DMS114 treated with DMSO at 0.1 percent for 48 hours (cell line): ENCODE data around the gene TRABD.
"Not testable (repeated sequence)": the region's sequence is repeated elsewhere in the genome, so short reads cannot be mapped to it uniquely, and the experiment has no call there.

Source experiments
- DNase-seq: peaks from one replicate; lab custom pipeline; 2025; ENCODE audit not compliant: unreplicated experiment; lab: John Stamatoyannopoulos, UW

TRABD gene

GRCh38 chr22:50151571-50152537 lies 33.9 kb upstream of the TRABD start:
- no peak for DNase-seq

DNA sequence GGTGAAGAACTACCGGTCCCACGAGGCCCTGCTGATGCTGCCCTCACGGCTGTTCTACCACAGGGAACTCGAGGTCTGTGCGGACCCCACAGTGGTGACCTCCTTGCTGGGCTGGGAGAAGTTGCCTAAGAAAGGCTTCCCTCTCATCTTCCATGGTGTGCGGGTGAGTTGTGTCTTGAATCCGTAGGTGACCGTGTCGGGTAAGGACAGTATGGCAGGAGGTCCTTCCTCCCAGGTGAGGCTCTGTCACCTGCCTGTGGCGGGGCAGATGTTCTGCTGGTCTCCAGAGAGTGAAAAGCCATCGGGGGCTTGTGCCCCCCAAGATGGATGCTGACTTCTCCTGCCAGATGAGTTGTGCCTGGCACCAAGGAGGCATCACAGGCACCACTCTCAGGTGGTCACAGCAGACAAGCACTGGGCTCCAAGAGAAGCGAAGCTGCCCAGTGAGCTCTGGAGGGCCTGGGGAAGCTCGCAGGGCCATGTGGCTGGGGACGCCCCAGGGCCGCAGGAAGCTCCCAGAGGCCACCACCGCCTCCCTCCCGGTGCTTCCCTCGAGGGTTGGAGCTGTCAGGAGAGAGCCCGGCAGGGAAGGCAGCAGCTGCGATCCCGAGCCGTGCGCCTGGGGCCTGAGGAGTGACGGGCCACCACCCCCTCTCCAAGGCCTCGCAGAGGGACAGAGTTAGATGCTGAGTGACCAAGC lies 32.5 kb upstream of the TRABD start:
- no peak for DNase-seq

DNA sequence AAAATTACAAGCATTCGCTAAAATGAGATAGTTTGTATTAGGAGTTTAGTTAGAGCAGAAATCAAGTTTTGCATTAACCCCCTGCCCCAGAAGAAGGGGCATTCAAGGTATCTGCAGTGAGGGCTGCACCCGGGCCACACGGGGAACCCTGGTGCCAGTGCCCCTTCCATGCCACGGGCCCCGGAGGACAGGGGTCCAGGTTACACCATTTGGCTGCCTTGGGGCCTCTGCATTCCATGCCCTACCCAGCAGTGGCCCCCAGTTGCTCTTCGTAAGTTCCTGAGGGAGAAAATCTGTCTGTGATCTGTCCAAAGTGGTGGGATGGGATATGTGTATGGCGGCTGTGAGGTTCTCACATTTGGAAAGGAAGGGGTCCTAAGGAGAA lies 32.0 kb upstream of the TRABD start:
- no peak for DNase-seq

- no peak for DNase-seq
Observed at GRCh38 chr22:50157709-50158375, 27.9 kb upstream of the TRABD start.

DNA sequence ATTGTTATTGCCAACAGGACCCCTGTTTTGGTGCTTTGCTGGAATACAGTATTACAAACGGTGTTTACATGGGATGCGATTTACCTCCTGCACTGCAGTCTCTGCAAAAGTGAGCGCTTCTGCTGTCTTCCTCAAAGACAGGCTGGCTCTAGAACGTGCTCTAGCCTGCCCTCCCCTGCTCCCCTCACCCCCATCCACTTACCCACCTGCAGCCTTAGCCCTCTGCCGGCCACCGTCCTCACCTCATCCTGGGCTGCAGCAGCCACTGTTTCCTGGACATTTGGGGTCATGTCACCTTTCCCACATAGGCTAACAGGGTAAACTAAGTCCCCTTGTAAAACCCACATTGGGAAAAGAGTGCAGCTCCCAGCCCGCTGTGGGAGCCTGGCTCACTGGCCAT lies 24.8 kb upstream of the TRABD start:
- no peak for DNase-seq

- no peak for DNase-seq
Observed at GRCh38 chr22:50161508-50162390, 24.0 kb upstream of the TRABD start.

DNA sequence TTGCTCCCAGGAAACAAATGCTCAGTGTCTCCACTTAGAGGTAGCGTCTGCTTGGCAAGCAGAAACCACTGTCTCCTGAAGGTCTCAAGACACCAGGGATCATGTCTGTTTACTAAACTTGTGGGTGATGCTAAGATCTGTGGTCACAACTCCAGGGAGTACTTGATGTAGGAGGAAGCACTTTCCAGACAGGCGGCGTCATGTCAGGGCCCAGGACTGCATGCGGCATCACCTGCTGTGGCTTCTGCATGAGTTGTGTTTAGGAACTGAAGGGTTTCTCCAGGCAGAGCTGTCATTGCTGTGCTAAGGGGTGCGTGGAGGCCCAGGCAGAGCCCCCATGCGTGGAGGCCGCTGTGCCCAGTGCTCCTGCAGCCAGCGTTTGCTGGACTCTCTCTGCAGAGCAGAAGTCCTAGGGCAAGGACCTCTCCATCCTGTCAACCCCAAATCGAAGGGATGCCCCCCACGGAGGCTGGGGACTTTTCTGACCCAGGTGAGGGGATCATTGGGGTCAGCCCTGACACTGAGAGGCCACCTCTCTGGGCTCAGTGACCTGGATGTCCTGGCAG lies 23.2 kb upstream of the TRABD start:
- DNase-seq: no peak

- no peak for DNase-seq
Observed at GRCh38 chr22:50165436-50166123, 20.1 kb upstream of the TRABD start.

GRCh38 chr22:50167689-50168489 lies 17.8 kb upstream of the TRABD start:
- DNase-seq: no peak

DNA sequence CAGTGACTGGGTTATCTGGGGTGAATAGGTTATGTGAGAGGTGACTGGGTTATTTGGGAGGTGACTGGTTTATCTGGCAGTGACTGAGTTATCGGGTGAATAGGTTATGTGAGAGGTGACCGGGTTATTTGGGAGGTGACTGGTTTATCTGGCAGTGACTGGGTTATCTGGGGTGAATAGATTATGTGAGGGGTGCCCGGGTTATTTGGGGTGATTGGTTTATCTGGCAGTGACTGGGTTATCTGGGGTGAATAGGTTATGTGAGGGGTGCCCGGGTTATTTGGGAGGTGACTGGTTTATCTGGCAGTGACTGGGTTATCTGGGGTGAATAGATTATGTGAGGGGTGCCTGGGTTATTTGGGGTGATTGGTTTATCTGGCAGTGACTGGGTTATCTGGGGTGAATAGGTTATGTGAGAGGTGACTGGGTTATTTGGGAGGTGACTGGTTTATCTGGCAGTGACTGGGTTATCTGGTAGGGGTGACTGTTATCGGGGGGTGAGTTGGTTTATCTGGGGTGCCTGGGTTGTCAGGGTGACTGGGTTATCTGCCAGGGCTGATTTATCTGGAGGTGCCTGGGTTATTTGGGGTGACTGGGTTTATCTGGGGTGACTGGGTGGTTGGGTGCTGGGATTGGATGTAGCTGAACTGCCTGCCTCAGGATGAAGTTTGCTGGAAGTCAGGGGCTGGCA lies 17.1 kb upstream of the TRABD start:
- DNase-seq: not testable (repeated sequence)

DNA sequence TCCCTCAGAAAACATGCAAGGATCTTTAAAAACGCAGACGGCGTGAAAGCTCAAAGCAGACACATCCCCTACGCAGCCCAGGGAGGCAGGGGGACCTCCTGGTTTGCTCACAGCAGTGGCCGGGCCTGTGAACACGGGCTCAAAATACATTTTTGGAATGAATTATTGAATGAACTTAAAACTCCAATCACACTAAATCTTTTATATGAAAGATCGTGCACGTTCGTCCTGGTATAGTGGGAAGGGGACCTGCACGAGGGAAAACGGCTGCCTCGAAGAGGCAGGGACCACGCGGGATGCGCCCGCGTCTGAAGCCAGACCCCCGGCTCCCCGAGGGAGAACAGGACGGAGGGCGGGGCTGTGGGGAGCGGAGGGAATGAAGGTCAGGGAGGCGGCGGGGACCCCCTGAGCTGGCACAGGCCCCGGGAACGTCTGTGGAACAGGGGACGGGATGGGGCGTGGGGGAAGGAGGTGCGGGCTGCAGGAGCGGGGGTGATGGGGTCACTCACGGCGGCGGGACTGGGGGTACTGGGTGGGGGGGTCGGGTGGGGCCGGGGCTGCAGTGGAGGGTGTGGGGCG lies 16.4 kb upstream of the TRABD start:
- no peak for DNase-seq

DNA sequence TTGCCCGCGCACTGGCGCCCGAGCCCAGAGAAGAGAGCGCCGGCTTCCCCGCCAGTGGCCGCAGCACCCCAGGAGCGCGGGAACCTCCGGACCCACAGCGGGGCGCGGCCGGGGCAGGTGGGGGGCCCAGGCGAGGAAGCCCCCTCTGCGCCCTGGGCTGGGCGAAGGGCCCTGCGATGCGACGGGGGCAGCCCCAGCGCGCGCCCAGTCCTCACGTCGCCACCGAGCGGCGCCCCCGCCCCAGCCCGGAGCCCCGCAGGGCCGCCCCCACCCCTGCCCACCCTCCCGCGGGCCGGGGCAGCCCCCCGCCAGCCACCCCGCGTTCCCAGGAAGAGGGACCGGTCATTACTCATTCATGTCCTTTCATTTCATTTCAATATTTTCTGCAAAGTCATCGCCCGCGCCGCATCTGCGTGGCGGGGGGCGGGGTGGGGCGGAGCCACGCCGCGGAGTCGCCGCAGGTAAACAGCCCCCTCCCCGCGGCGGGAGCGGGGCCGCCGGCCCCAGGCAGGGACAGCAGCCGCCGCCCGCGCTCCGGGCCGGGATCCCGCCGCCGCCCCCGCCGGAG lies 15.9 kb upstream of the TRABD start:
- DNase-seq: no peak

DNA sequence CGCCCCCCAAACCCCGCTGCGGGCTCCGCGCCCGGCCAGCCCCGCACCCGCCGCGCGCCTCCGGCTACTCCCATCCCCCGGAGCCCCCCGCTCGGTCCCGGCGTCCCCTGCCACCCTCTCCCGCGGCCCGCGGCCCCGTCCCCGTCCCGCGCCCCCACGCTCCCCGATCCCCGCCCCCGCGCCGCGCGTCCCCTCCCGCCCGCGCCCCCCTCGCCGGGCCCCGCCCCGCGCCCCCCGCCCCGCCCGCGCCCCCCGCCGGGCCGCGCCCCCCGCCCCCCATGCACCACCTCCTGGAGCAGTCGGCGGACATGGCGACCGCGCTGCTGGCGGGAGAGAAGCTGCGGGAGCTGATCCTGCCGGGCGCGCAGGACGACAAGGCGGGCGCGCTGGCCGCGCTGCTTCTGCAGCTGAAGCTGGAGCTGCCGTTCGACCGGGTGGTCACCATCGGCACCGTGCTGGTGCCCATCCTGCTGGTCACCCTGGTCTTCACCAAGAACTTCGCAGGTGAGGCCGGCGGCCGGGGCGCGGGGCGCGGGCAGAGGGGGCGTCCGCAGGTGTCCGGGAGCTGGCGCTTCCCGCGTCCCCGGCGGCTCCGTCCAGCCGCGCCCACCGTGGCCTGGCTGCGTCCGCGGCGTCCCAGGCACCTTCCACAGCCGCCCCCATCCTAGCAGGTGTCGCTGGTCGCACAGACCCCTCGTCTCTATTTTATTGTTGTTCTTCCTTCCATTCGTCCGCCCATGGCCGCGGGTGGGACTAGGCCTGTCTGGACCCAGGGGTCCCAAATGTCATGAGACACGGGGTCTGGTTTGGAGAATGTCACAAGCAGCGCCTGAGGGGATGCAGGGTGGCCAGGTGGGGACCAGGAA lies 15.0 kb upstream of the TRABD start, which contains the start of gene PANX2:
TSS of gene PANX2 (plus strand) at position 279 of the 866 bp plus-strand sequence. CDS start at position 279, 0 bp downstream.
- DNase-seq: no peak

DNA sequence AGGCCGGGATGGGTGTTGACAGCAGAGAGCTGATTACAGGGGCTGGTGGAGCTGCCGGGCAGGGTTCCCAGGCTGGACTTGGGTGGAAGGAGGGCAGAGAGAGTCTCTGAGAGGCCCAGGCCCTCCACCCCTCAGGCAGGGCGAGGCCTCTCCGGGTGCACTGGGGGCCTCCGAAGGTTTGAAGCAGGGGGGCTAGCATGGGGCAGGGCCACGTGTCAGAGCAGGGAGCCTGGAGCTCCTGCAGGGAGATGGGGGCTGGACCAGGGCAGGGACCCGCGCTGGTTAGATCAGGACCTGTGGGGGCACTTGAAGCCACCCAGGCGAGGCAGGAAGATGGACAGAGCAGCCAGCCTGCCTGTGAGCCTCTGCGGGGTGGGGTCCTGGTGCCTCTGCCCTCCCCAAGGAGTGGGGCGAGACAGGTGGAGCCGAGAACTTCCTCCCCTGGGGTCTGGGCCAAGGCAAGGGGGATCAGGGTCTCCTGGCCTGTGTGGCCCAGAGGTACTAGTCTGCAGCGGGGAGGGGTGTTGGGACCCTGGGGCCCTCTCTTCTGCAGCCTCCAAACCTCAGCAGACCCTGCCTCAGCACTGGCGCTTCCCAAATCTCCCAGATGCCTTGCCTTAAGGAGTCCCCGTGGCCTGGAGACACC lies 14.3 kb upstream of the TRABD start:
- no peak for DNase-seq

- DNase-seq: no peak
Observed at GRCh38 chr22:50171965-50172421, 13.7 kb upstream of the TRABD start.
